Stomach smooth muscle (tissue), 2 donors: ENCODE data around the gene BAD.
A peak's percentile ranks its signal among the peaks of the same experiment; 100 is the strongest.

Source experiments
- H3K27ac ChIP-seq: one replicate; pipeline ENCODE4 v1.7.0; 2013; ENCODE audit warnings: mild to moderate bottlenecking, low read length, inconsistent platforms
- H3K27me3 ChIP-seq, 2 donors: one replicate each; pipeline ENCODE4 v1.7.0; 2013; ENCODE audit warnings: low read length in 2 of 2; ENCODE audit not compliant: insufficient read depth in 2 of 2, control insufficient read depth in 1 of 2
- H3K36me3 ChIP-seq, 2 donors: one replicate each; pipeline ENCODE4 v1.7.0; 2013; ENCODE audit warnings: low read length in 2 of 2; ENCODE audit not compliant: control insufficient read depth in 2 of 2, insufficient read depth in 2 of 2
- H3K4me1 ChIP-seq: one replicate; pipeline ENCODE4 v1.7.0; 2013; ENCODE audit warnings: low read length; ENCODE audit not compliant: control insufficient read depth, insufficient read depth
- H3K4me3 ChIP-seq, 2 donors: one replicate each; pipeline ENCODE4 v1.7.0; 2013; ENCODE audit warnings: low read length in 2 of 2
- H3K9ac ChIP-seq, 2 donors: one replicate each; pipeline ENCODE4 v1.7.0; 2013; ENCODE audit warnings: low read length in 2 of 2, mild to moderate bottlenecking in 1 of 2
- H3K9me3 ChIP-seq, 2 donors: one replicate each; pipeline ENCODE4 v1.7.0; 2013; ENCODE audit warnings: low read length in 2 of 2; ENCODE audit not compliant: control insufficient read depth in 2 of 2
- donor health status: healthy.
- donor health status: Pancreatic carcinoma.

The BAD gene

DNA sequence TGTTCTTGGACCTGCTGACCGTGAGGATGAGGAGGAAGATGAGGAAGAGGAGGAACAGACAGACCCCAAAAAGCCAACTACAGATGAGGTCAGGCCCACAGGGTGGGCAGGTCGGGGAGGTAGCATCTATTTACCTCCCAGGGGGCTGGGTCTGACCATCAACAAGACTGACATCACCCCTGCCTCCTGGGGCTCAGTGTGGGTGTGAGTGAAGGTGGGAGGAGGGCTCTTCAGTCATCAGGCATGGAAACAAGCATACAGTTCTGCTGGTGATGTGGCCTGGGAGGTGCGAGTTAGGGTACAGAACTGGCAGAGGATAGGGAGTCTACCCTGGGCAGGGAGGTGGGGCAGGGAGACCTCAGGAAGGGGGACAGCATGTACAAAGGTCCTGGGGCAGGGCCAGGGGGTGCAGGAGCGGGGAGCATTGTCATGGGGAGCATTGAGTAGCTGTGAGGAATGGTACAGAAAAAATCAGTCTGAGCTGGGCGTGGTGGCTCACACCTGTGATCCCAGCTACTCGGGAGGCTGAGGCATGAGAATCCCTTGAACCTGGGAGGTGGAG lies 24.2 kb downstream of the BAD start:
- Histone ChIP-seq H3K27me3 (no peaks in the 10 kb centered on the region), H3K4me1 (no peaks in the 10 kb centered on the region), H3K9ac (no peak overlapping the region), H3K27ac (no peak overlapping the region), H3K9me3 (no peaks in the 10 kb centered on the region), H3K36me3 (peaks cover 26 to 31% of the 10 kb centered on the region in 2 donors), H3K4me3 (no peak overlapping the region)

GRCh38 chr11:64259533-64260067 lies 24.9 kb downstream of the BAD start:
- Histone ChIP-seq H3K4me3 (no peak overlapping the region), H3K4me1 (no peaks in the 10 kb centered on the region), H3K27me3 (no peaks in the 10 kb centered on the region), H3K27ac (no peak overlapping the region), H3K9me3 (no peaks in the 10 kb centered on the region), H3K36me3 (peaks cover 26 to 32% of the 10 kb centered on the region in 2 donors), H3K9ac (no peak overlapping the region)

DNA sequence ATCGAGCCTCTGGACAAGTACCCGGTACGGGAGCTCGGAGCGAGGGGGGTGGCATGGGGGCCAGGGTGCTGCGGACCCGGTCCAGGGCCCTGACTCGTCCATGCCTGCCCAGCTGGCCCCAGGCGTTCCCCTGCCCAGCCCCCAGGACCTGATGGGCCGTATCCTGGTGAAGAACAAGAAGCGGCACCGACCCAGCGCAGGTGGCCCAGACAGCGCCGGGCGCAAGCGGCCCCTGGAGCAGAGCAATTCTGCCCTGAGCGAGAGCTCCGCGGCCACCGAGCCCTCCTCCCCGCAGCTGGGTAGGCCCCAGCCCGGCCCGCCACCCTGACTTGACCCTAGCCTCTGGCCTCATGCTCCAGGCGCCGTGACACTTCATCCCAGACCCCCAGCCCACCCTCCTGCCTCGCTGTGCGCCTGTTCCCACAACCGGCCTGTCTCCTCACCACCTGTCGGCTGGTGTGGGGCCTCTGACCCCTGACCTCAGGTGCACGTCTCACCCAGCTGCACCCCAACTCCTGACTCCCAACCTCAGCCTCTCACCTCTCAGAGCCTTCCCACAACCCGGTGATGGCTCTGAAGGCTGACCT lies 25.4 kb downstream of the BAD start:
- no peak overlapping the region for H3K9ac ChIP-seq
- H3K4me3 ChIP-seq = no peak overlapping the region
- H3K4me1 ChIP-seq = no peaks in the 10 kb centered on the region
- H3K36me3 ChIP-seq = peaks cover 26 to 28% of the 10 kb centered on the region in 2 donors
- H3K27ac ChIP-seq = no peak overlapping the region
- H3K27me3 ChIP-seq = no peaks in the 10 kb centered on the region
- H3K9me3 ChIP-seq = no peaks in the 10 kb centered on the region

DNA sequence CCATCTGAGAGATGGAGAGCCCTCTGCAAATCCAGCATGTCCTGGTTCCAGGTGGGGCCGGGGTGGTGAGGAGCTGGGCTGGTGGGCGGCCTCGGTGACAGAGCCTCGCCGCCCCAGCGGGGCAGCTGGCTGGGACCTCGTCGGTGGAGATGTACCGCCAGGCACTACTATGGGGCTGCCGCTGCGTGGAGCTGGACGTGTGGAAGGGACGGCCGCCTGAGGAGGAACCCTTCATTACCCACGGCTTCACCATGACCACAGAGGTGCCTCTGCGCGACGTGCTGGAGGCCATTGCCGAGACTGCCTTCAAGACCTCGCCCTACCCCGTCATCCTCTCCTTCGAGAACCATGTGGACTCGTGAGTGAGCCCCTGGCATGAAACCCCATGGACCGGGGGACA lies 26.1 kb downstream of the BAD start:
- Histone ChIP-seq H3K36me3 (peaks cover 26 to 27% of the 10 kb centered on the region in 2 donors), H3K27ac (no peak overlapping the region), H3K4me3 (no peak overlapping the region), H3K27me3 (no peaks in the 10 kb centered on the region), H3K9me3 (no peaks in the 10 kb centered on the region), H3K4me1 (peaks cover 5% of the 10 kb centered on the region), H3K9ac (no peak overlapping the region)

GRCh38 chr11:64256300-64256699 lies 28.2 kb downstream of the BAD start:
- no peaks in the 10 kb centered on the region for H3K27me3 ChIP-seq
- H3K9me3 ChIP-seq = no peaks in the 10 kb centered on the region
- no peak overlapping the region for H3K4me3 ChIP-seq
- H3K9ac ChIP-seq = no peak overlapping the region
- peaks cover 21% of the 10 kb centered on the region for H3K4me1 ChIP-seq
- no peak overlapping the region for H3K27ac ChIP-seq
- H3K36me3 ChIP-seq = peaks cover 14 to 17% of the 10 kb centered on the region in 2 donors

DNA sequence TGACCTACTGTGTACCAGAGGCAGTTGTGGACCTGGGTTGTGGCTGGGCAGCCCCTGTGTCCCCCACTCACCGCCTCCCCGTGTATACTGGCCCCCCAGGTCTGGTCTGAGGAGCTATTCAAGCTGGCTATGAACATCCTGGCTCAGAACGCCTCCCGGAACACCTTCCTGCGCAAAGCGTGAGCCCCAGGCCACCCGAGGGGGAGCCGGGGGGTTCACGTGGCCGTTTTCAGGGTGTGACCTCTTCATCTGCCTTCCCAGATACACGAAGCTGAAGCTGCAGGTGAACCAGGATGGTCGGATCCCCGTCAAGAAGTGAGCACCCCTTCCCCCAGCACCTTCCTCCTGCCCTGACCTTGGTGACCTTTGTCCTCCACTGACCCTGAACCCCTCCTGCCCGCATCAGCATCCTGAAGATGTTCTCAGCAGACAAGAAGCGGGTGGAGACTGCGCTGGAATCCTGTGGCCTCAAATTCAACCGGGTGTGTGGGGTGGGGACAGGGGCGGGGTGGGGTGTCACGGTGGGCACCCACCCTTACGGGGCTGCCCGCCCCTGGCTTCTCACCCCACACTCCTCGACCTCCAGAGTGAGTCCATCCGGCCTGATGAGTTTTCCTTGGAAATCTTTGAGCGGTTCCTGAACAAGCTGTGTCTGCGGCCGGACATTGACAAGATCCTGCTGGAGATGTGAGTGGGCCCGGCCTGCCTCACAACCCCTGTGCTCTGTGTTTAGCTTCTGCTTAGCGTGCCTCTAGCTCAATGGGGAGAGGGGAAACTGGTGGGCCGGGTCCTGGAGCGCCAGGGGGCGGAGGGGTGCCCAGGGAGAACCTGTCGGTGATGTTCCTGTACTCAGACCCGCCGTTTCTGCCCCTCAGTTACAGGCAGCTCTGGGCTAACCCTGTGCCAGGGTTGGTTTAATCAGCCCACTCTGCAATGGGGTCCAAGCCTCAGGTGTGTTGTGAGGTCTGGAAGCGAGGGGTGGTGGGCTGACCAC lies 29.0 kb downstream of the BAD start:
- H3K27me3 ChIP-seq = no peaks in the 10 kb centered on the region
- no peak overlapping the region for H3K9ac ChIP-seq
- no peak overlapping the region for H3K4me3 ChIP-seq
- peaks cover 28% of the 10 kb centered on the region for H3K4me1 ChIP-seq
- peaks cover 14 to 15% of the 10 kb centered on the region in 2 donors for H3K36me3 ChIP-seq
- H3K27ac ChIP-seq = no peak overlapping the region
- no peaks in the 10 kb centered on the region for H3K9me3 ChIP-seq

- H3K9ac ChIP-seq = no peak overlapping the region
- no peaks in the 10 kb centered on the region for H3K9me3 ChIP-seq
- H3K27ac ChIP-seq = no peak overlapping the region
- H3K27me3 ChIP-seq = no peaks in the 10 kb centered on the region
- peaks cover 14 to 15% of the 10 kb centered on the region in 2 donors for H3K36me3 ChIP-seq
- H3K4me3 ChIP-seq = no peak overlapping the region
- peaks cover 28% of the 10 kb centered on the region for H3K4me1 ChIP-seq
These were observed 30.1 kb downstream of the BAD start for GRCh38 chr11:64254326-64254725.

DNA sequence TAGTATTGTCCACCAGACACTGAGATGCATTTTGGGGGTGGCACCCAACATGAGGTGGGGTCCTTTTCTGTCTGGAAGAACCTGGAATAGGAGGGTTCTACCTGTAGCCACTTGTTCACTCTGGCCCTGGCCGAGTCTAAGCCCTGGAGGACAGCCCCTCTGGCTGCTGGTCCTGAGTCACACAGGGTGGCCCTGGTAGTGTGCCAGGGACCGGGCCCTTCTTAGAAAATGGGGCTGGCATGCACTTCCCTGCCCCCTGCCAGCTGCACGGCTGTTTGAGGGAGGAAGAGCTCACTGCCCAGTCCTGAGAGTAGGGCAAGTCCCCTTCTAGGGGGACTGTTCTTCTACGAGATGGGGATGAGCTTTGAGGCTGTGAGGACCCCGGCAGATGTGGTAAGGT lies 31.0 kb downstream of the BAD start:
- H3K27me3 ChIP-seq = no peaks in the 10 kb centered on the region
- peak overlapping the region in 1 of 2 donors; percentile 81 for H3K4me3 ChIP-seq
- no peaks in the 10 kb centered on the region for H3K9me3 ChIP-seq
- peaks cover 11 to 13% of the 10 kb centered on the region in 2 donors for H3K36me3 ChIP-seq
- peaks cover 28% of the 10 kb centered on the region for H3K4me1 ChIP-seq
- H3K9ac ChIP-seq = peak overlapping the region in 1 of 2 donors; percentile 21
- H3K27ac ChIP-seq = no peak overlapping the region

GRCh38 chr11:64253043-64253442 lies 31.4 kb downstream of the BAD start:
- H3K4me1 ChIP-seq = peaks cover 28% of the 10 kb centered on the region
- peaks cover 9 to 10% of the 10 kb centered on the region in 2 donors for H3K36me3 ChIP-seq
- H3K9ac ChIP-seq = peak overlapping the region in 1 of 2 donors; percentile 2
- H3K27me3 ChIP-seq = no peaks in the 10 kb centered on the region
- H3K9me3 ChIP-seq = no peaks in the 10 kb centered on the region
- H3K4me3 ChIP-seq = peak overlapping the region in 1 of 2 donors; percentile 81
- no peak overlapping the region for H3K27ac ChIP-seq

DNA sequence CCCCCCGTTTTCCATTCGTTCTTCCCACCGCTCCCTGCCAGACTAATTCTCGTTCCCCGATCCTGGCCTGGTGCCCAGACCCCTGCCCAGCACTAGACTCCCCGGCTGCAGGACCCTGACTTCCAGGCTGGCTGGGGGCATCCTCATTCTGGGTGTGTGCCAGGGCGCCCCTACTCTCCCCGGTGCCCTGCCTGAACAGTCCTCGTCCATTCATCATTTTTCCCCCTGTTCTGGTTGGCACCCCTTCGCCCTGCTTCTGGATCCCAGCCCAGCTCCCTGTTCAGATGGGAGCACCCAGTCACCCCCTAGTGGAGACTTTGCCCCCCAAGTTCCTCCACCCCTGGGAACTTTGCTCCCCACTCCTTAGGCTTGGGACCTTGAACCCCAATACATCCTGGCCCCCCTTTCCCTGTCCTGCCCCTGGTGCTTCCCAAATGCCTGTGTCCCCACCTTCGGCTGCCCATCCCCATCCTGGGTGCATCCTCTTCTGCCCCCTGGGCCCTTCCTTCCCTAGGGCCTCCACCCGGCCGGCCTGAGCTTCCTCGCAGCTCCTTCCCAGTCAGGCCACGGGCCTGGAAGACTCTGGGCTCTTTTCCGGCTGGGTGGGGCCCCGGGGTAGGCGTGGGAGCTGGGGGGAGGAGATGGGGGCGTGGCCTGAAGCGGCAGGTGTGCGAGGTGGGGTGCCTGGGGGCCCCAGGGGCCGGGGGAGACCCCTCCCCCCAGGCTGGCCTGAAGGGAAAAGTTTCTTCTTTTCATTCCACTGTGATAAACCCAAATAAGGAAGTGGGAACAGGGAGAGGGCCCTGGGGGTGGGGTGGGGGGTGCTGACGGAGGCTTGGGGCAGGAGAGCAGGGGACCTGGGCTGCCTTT lies 32.2 kb downstream of the BAD start:
- H3K36me3 ChIP-seq = peaks cover 9 to 10% of the 10 kb centered on the region in 2 donors
- H3K9me3 ChIP-seq = no peaks in the 10 kb centered on the region
- H3K4me1 ChIP-seq = peaks cover 35% of the 10 kb centered on the region
- peak overlapping the region; percentile 69 to 75 for H3K9ac ChIP-seq
- peak overlapping the region; percentile 77 to 81 for H3K4me3 ChIP-seq
- H3K27ac ChIP-seq = no peak overlapping the region
- H3K27me3 ChIP-seq = no peaks in the 10 kb centered on the region
